Endothelial cell of umbilical vein (primary cell): ENCODE measurements around the gene SLMAP.

ENCODE experiments used
- EZH2 ChIP-seq: IDR thresholded peaks from 2 replicates; pipeline ENCODE4 v1.6.1; 2012; ENCODE audit warnings: borderline replicate concordance, low read depth, mild to moderate bottlenecking, moderate library complexity, low read length, inconsistent platforms; ENCODE audit not compliant: severe bottlenecking
- FOS ChIP-seq: IDR thresholded peaks from 2 replicates; pipeline ENCODE4 v1.6.1; 2011; ENCODE audit warnings: mild to moderate bottlenecking, low read length, moderate library complexity, borderline replicate concordance; ENCODE audit not compliant: insufficient read depth
- GATA2 ChIP-seq: IDR thresholded peaks from 2 replicates; pipeline ENCODE4 v1.7.0; 2011; ENCODE audit warnings: low read depth, mild to moderate bottlenecking, moderate library complexity, mixed read lengths, low read length; ENCODE audit not compliant: insufficient read length, insufficient read depth
- JUN ChIP-seq: IDR thresholded peaks from 2 replicates; pipeline ENCODE4 v1.6.1; 2011; ENCODE audit warnings: borderline replicate concordance, low read depth; ENCODE audit not compliant: insufficient read length, insufficient read depth
- MYC ChIP-seq: IDR thresholded peaks from one replicate; pipeline ENCODE4 v1.6.1; 2011; ENCODE audit warnings: mild to moderate bottlenecking, low read depth, low read length
- POLR2A ChIP-seq: IDR thresholded peaks from 2 replicates; pipeline ENCODE4 v1.6.1; 2012; ENCODE audit warnings: low read depth, mild to moderate bottlenecking, control low read depth, low read length
- POLR2AphosphoS5 ChIP-seq: IDR thresholded peaks from 2 replicates; pipeline ENCODE4 v1.6.1; 2012; ENCODE audit warnings: low read depth, mild to moderate bottlenecking, control low read depth, low read length, moderate library complexity; ENCODE audit not compliant: insufficient read depth
- TF ChIP-seq, protein P1 (sequence below), 2 donors: IDR thresholded peaks; 1 replicate in 1 of 2; 2 replicates in 1 of 2; pipeline ENCODE4 v1.5.1; 2011; ENCODE audit warnings: low read length in 2 of 2, mild to moderate bottlenecking in 2 of 2, moderate library complexity in 2 of 2, control low read depth in 1 of 2, inconsistent platforms in 1 of 2, low read depth in 1 of 2; ENCODE audit not compliant: insufficient read depth in 1 of 2; ENCODE audit errors: extremely low read depth in 1 of 2
- TF ChIP-seq, protein P2 (sequence below): IDR thresholded peaks from 2 replicates; pipeline ENCODE4 v1.6.1; 2011; ENCODE audit not compliant: insufficient read depth, insufficient read length

DNA sequence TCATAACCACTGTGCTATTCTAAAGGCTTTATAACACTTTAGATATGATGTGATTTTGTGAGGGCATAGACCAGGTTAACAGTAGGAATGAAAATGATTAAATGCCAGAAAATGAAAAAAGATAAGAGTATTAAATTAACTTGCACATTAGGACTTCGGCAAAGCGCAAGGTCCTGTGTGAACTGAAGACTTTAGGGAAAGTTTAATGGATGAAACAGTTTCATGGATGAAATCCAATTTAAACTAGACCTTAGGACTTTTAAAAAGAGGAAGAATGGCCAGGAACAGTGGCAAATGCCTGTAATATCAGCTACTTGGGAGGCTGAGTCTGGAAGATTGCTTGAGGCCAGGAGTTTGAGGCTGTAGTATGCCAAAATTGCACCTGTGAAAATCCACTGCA is 8.7 kb downstream of the SLMAP start:
- TF ChIP-seq POLR2AphosphoS5 (no peak), EZH2 (no peak), GATA2 (no peak), POLR2A (no peak), MYC (no peak), JUN (no peak), FOS (no peak)
- TF ChIP-seq, protein P1, sequence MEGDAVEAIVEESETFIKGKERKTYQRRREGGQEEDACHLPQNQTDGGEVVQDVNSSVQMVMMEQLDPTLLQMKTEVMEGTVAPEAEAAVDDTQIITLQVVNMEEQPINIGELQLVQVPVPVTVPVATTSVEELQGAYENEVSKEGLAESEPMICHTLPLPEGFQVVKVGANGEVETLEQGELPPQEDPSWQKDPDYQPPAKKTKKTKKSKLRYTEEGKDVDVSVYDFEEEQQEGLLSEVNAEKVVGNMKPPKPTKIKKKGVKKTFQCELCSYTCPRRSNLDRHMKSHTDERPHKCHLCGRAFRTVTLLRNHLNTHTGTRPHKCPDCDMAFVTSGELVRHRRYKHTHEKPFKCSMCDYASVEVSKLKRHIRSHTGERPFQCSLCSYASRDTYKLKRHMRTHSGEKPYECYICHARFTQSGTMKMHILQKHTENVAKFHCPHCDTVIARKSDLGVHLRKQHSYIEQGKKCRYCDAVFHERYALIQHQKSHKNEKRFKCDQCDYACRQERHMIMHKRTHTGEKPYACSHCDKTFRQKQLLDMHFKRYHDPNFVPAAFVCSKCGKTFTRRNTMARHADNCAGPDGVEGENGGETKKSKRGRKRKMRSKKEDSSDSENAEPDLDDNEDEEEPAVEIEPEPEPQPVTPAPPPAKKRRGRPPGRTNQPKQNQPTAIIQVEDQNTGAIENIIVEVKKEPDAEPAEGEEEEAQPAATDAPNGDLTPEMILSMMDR (IDR thresholded peaks at IDR 0.05; ENCODE audit: extremely low read depth in 1 of 2, insufficient read depth in 1 of 2, low read depth in 1 of 2, low read length in 2 of 2): no peak
- TF ChIP-seq, protein P2, sequence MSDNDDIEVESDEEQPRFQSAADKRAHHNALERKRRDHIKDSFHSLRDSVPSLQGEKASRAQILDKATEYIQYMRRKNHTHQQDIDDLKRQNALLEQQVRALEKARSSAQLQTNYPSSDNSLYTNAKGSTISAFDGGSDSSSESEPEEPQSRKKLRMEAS: no peak
